IPS-18a (cell line): ENCODE results near the gene ZNF487.

Experiments
- H3K27ac ChIP-seq: one replicate; pipeline ENCODE4 v1.5.1; 2013; ENCODE audit warnings: low read length
- H3K27me3 ChIP-seq: one replicate; pipeline ENCODE4 v1.6.1; 2013; ENCODE audit warnings: mild to moderate bottlenecking, low read length; ENCODE audit not compliant: control insufficient read depth, insufficient read depth
- H3K36me3 ChIP-seq: one replicate; pipeline ENCODE4 v1.6.1; 2013; ENCODE audit warnings: low read depth, low read length; ENCODE audit not compliant: control insufficient read depth
- H3K4me1 ChIP-seq: one replicate; pipeline ENCODE4 v1.6.1; 2013; ENCODE audit warnings: low read depth, low read length; ENCODE audit not compliant: control insufficient read depth
- H3K4me3 ChIP-seq: one replicate; pipeline ENCODE4 v1.5.1; 2013; ENCODE audit warnings: low read length
- H3K9ac ChIP-seq: one replicate; pipeline ENCODE4 v1.6.1; 2013; ENCODE audit warnings: mild to moderate bottlenecking, low read length, moderate library complexity
- H3K9me3 ChIP-seq: one replicate; pipeline ENCODE4 v1.6.1; 2013; ENCODE audit warnings: low read depth, low read length; ENCODE audit not compliant: control insufficient read depth

The ZNF487 gene

GRCh38 chr10:43471935-43472720 is 35.2 kb downstream of the ZNF487 start:
- Histone ChIP-seq H3K36me3 (no peaks in the 10 kb centered on the region), H3K4me1 (no peaks in the 10 kb centered on the region), H3K27me3 (no peaks in the 10 kb centered on the region), H3K27ac (no peak overlapping the region), H3K9me3 (no peaks in the 10 kb centered on the region), H3K4me3 (no peak overlapping the region), H3K9ac (no peak overlapping the region)

DNA sequence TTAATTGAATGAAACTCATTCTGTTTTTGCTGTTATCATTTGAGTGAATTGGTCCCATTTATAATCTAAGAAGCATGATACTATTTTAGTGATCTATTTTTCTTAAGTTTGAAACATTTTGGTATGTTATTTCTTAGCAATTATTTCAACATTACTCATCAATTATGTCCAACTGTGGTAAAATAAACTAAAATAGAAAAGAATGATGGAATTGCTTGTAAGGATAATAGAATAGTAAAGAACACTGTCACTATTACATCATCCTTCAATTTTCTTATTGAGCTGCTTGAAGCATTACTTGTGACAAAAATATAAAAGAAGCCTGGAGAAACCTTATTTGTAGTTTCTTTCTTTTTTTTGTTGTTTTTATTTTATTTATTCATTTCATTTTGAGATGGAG is 42.4 kb downstream of the ZNF487 start:
- H3K27ac ChIP-seq = no peak overlapping the region
- H3K9ac ChIP-seq = no peak overlapping the region
- no peaks in the 10 kb centered on the region for H3K36me3 ChIP-seq
- H3K9me3 ChIP-seq = peaks cover 21% of the 10 kb centered on the region
- no peak overlapping the region for H3K4me3 ChIP-seq
- H3K4me1 ChIP-seq = no peaks in the 10 kb centered on the region
- H3K27me3 ChIP-seq = no peaks in the 10 kb centered on the region

- H3K27me3 ChIP-seq = no peaks in the 10 kb centered on the region
- H3K4me1 ChIP-seq = no peaks in the 10 kb centered on the region
- no peak overlapping the region for H3K9ac ChIP-seq
- peaks cover 26% of the 10 kb centered on the region for H3K9me3 ChIP-seq
- no peak overlapping the region for H3K4me3 ChIP-seq
- H3K36me3 ChIP-seq = no peaks in the 10 kb centered on the region
- H3K27ac ChIP-seq = no peak overlapping the region
Observed at GRCh38 chr10:43482319-43483078, 45.6 kb downstream of the ZNF487 start.

- Histone ChIP-seq H3K27ac (no peak overlapping the region), H3K4me3 (no peak overlapping the region), H3K36me3 (no peaks in the 10 kb centered on the region), H3K4me1 (no peaks in the 10 kb centered on the region), H3K9me3 (peaks cover 2% of the 10 kb centered on the region), H3K27me3 (no peaks in the 10 kb centered on the region), H3K9ac (no peak overlapping the region)
Observed at GRCh38 chr10:43491855-43492254, 54.9 kb downstream of the ZNF487 start.

- Histone ChIP-seq H3K36me3 (no peaks in the 10 kb centered on the region), H3K4me1 (no peaks in the 10 kb centered on the region), H3K27ac (no peak overlapping the region)
Observed at GRCh38 chr10:43502931-43503330, 66.0 kb downstream of the ZNF487 start.

DNA sequence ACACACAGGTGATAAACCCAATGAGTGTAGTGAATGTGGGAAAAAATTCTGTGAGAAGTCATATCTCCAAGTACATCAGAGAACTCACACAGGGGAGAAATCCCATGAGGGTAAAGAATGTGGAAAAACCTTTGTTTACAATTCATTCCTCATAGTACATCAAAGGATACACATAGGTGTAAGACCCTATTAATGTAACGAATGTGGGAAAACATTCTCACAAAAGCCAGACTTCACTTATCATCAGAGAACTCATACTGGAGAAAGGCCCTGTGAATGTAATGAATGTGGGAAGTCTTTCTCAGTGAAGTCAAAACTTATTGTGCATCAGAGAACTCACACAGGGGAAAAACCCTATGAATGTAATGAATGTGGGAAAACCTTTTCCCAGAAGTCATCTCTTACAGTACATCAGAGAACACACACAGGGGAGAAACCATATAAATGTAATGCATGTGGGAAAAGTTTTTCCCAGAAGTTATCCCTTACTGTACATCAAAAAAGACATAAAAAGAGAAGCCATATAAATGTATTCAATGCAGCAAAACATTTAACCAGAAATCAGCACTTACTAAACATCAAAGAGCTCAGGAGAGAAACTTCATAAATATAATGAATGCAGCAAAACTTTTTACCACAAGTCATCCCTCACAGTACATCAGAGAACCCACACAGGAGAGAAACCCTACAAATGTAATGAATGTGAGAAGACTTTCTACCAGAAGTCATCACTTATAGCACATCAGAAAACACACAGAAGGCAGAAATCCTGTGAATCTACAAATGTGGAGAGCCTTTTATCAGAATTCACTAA is 87.7 kb downstream of the ZNF487 start:
- Histone ChIP-seq H3K36me3 (no peaks in the 10 kb centered on the region), H3K9me3 (peaks cover 60% of the 10 kb centered on the region), H3K27ac (no peak overlapping the region), H3K4me3 (no peak overlapping the region), H3K27me3 (no peaks in the 10 kb centered on the region), H3K4me1 (no peaks in the 10 kb centered on the region), H3K9ac (no peak overlapping the region)

More at GRCh38 chr10:43502931-43503330, 66.0 kb downstream of the ZNF487 start:
- no peaks in the 10 kb centered on the region for H3K27me3 ChIP-seq
- no peak overlapping the region for H3K4me3 ChIP-seq
- peaks cover under 1% of the 10 kb centered on the region for H3K9me3 ChIP-seq
- H3K9ac ChIP-seq = no peak overlapping the region
